ENCODE results near the gene VWDE.
"Not testable (repeated sequence)": the region's sequence is repeated elsewhere in the genome, so short reads cannot be mapped to it uniquely, and the experiment has no call there.

Gene VWDE

GRCh38 chr7:12403287-12404181 is at the start of gene VWDE:
VWDE (minus strand) TSS chr7:12403865; CDS start chr7:12403716, 149 bp downstream.
- intact Hi-C loops (cut with DNase I; ENCODE audit: low total_unique reads), result no loop called here
- Histone ChIP-seq H3K4me1 (peaks cover 0 to 11% (median 8%) of the 10 kb centered on the region in 4 donors), H3K27ac (no peak within 1 kb of the TSS), H3K9me3 (no peaks in the 10 kb centered on the region), H3K27me3 (peaks cover 0 to 4% of the 10 kb centered on the region in 2 donors), H3K36me3 (no peaks in the 10 kb centered on the region), H3K4me3 (peak within 1 kb of the TSS; percentile 12 to 32)
- DNase-seq, result no peak
- no peak for TF ChIP-seq CTCF (IDR thresholded peaks at IDR 0.05)

GRCh38 chr7:12453136-12453535 is 49.5 kb upstream of the VWDE start:
- H3K27ac ChIP-seq; intact Hi-C loops (cut with DNase I; ENCODE audit: low total_unique reads); H3K9me3 ChIP-seq; DNase-seq; H3K27me3 ChIP-seq; H3K4me3 ChIP-seq; H3K4me1 ChIP-seq; H3K36me3 ChIP-seq: not testable (repeated sequence)

GRCh38 chr7:12450615-12451014 is 47.0 kb upstream of the VWDE start:
- TF ChIP-seq CTCF (IDR thresholded peaks at IDR 0.05), result no peak
- H3K27me3 ChIP-seq, result no peaks in the 10 kb centered on the region
- H3K4me1 ChIP-seq, result no peaks in the 10 kb centered on the region
- intact Hi-C loops (cut with DNase I; ENCODE audit: low total_unique reads), result no loop called here
- no peak overlapping the region for H3K27ac ChIP-seq
- no peaks in the 10 kb centered on the region for H3K9me3 ChIP-seq
- no peaks in the 10 kb centered on the region for H3K36me3 ChIP-seq
- DNase-seq, result no peak
- H3K4me3 ChIP-seq, result no peak overlapping the region

- H3K27ac ChIP-seq, result no peak overlapping the region
- no peak overlapping the region for H3K4me3 ChIP-seq
- DNase-seq, result no peak
- TF ChIP-seq CTCF (IDR thresholded peaks at IDR 0.05), result no peak
- no peaks in the 10 kb centered on the region for H3K27me3 ChIP-seq
- no peaks in the 10 kb centered on the region for H3K9me3 ChIP-seq
- intact Hi-C loops (cut with DNase I; ENCODE audit: low total_unique reads), result no loop called here
- H3K4me1 ChIP-seq, result no peaks in the 10 kb centered on the region
- H3K36me3 ChIP-seq, result no peaks in the 10 kb centered on the region
These were observed 41.1 kb upstream of the VWDE start for GRCh38 chr7:12444785-12445184.

GRCh38 chr7:12440229-12440628 is 36.6 kb upstream of the VWDE start:
- Histone ChIP-seq H3K27ac (no peak overlapping the region), H3K9me3 (no peaks in the 10 kb centered on the region), H3K4me1 (no peaks in the 10 kb centered on the region), H3K4me3 (no peak overlapping the region), H3K36me3 (no peaks in the 10 kb centered on the region), H3K27me3 (no peaks in the 10 kb centered on the region)
- DNase-seq, result no peak
- no peak for TF ChIP-seq CTCF (IDR thresholded peaks at IDR 0.05)
- intact Hi-C loops (cut with DNase I; ENCODE audit: low total_unique reads), result no loop called here

GRCh38 chr7:12436896-12437535 is 33.4 kb upstream of the VWDE start:
- DNase-seq, result no peak
- Histone ChIP-seq H3K27ac (no peak overlapping the region), H3K27me3 (no peaks in the 10 kb centered on the region), H3K9me3 (no peaks in the 10 kb centered on the region), H3K36me3 (no peaks in the 10 kb centered on the region), H3K4me3 (no peak overlapping the region), H3K4me1 (no peaks in the 10 kb centered on the region)
- intact Hi-C loops (cut with DNase I; ENCODE audit: low total_unique reads), result no loop called here
- TF ChIP-seq CTCF (IDR thresholded peaks at IDR 0.05), result no peak

All from tibial artery (tissue), 4 donors.